Right kidney (tissue), 1 donor: ENCODE results near the gene PIK3R1.

ENCODE experiments used
- DNase-seq: peaks from one replicate; pipeline ENCODE4 v3.0.0-alpha.2; 2016

Gene PIK3R1

GRCh38 chr5:68251386-68251785 lies 35.8 kb downstream of the PIK3R1 start:
- DNase-seq: no peak

GRCh38 chr5:68251804-68252522 lies 36.4 kb downstream of the PIK3R1 start:
- DNase-seq: no peak

- no peak for DNase-seq
Measured at GRCh38 chr5:68252673-68253623, 37.4 kb downstream of the PIK3R1 start.

GRCh38 chr5:68253624-68254585 lies 38.3 kb downstream of the PIK3R1 start:
- DNase-seq: no peak

- DNase-seq: no peak
Measured at GRCh38 chr5:68254810-68255209, 39.3 kb downstream of the PIK3R1 start.

- no peak for DNase-seq
Measured at GRCh38 chr5:68255305-68256120, 40.0 kb downstream of the PIK3R1 start.

GRCh38 chr5:68257210-68257609 lies 41.7 kb downstream of the PIK3R1 start:
- no peak for DNase-seq

- DNase-seq: no peak
Measured at GRCh38 chr5:68258531-68258930, 43.0 kb downstream of the PIK3R1 start.

- DNase-seq: no peak
Measured at GRCh38 chr5:68259700-68260099, 44.1 kb downstream of the PIK3R1 start.

GRCh38 chr5:68260467-68260866 lies 44.9 kb downstream of the PIK3R1 start:
- DNase-seq: no peak

GRCh38 chr5:68261169-68261568 lies 45.6 kb downstream of the PIK3R1 start:
- DNase-seq: no peak

GRCh38 chr5:68261569-68262065 lies 46.1 kb downstream of the PIK3R1 start:
- no peak for DNase-seq

GRCh38 chr5:68264024-68264956 lies 48.7 kb downstream of the PIK3R1 start:
- DNase-seq: no peak

- DNase-seq: no peak
Measured at GRCh38 chr5:68265347-68265746, 49.8 kb downstream of the PIK3R1 start.

- no peak for DNase-seq
Measured at GRCh38 chr5:68265822-68266395, 50.4 kb downstream of the PIK3R1 start.

- DNase-seq: no peak
Measured at GRCh38 chr5:68266457-68266856, 50.9 kb downstream of the PIK3R1 start.

- DNase-seq: no peak
Measured at GRCh38 chr5:68267066-68267465, 51.5 kb downstream of the PIK3R1 start.

GRCh38 chr5:68268101-68268851 lies 52.7 kb downstream of the PIK3R1 start:
- DNase-seq: no peak

- no peak for DNase-seq
Measured at GRCh38 chr5:68268852-68269130, 53.2 kb downstream of the PIK3R1 start.
